PC-9 (cell line): ENCODE results near the gene MBNL1. TPM values are rescaled to one million over a fixed set of nuclear protein-coding genes. Genes with fewer than 3 reads are reported as not detected.

ENCODE experiments used
- BruUV-seq: library from RNA; stranded (reverse); fragments of 400-500 nt; replicated peaks from 2 replicates; lab custom pipeline; 2021; lab: Mats Ljungman, UMichigan
- CTCF ChIA-PET: fragments of 300-600 bp; sonication (Branson Sonifier 250); formaldehyde crosslinking; loops from one replicate; lab custom pipeline; 2022; ENCODE audit warnings: antibody characterized with exemption; lab: Charles Lee
- POLR2A ChIA-PET: fragments of 300-600 bp; sonication (Branson Sonifier 250); formaldehyde crosslinking; loops from one replicate; lab custom pipeline; 2022; ENCODE audit warnings: antibody characterized with exemption; ENCODE audit not compliant: unreplicated experiment; lab: Charles Lee
- DNase-seq, 2 experiments: peaks; one replicate each; pipeline versions ENCODE4 v3.0.0 to v3.0.0-alpha.2; 2015 to 2022; ENCODE audit warnings: mixed read lengths in 1 of 2
- H2AFZ ChIP-seq: fragments of 200-600 bp; sonication (generic); 2 replicates; pipeline ENCODE4 v1.8.1; 2017; ENCODE audit warnings: antibody characterized with exemption
- H3F3A ChIP-seq: fragments of 200-600 bp; sonication (generic); 2 replicates; pipeline ENCODE4 v1.8.1; 2017; ENCODE audit warnings: antibody characterized with exemption, mild to moderate bottlenecking, low read depth; ENCODE audit not compliant: insufficient read depth
- H3K27ac ChIP-seq: fragments of 200-600 bp; sonication (generic); 2 replicates; pipeline ENCODE4 v1.6.1; 2016; ENCODE audit warnings: mixed run types
- H3K27me3 ChIP-seq: fragments of 200-600 bp; sonication (generic); 2 replicates; pipeline ENCODE4 v1.6.1; 2016; ENCODE audit warnings: low read depth, mixed run types; ENCODE audit not compliant: insufficient read depth
- H3K36me3 ChIP-seq: fragments of 200-600 bp; sonication (generic); 2 replicates; pipeline ENCODE4 v1.6.1; 2016; ENCODE audit warnings: low read depth, mixed run types
- H3K4me1 ChIP-seq: fragments of 200-600 bp; sonication (generic); replicated peaks from 2 replicates; pipeline ENCODE4 v1.6.1; 2016; ENCODE audit warnings: mixed run types; ENCODE audit not compliant: insufficient read depth
- H3K4me2 ChIP-seq: fragments of 200-600 bp; sonication (generic); 2 replicates; pipeline ENCODE4 v1.6.1; 2017; ENCODE audit warnings: mixed run types
- H3K4me3 ChIP-seq: fragments of 200-600 bp; sonication (generic); 2 replicates; pipeline ENCODE4 v1.6.1; 2016; ENCODE audit warnings: mixed run types
- H3K79me2 ChIP-seq: fragments of 200-600 bp; sonication (generic); 2 replicates; pipeline ENCODE4 v1.6.1; 2017; ENCODE audit warnings: low read depth, mixed run types
- H3K9me2 ChIP-seq: fragments of 200-600 bp; sonication (generic); 2 replicates; pipeline ENCODE4 v1.8.1; 2017; ENCODE audit warnings: mild to moderate bottlenecking; ENCODE audit not compliant: insufficient read depth
- H3K9me3 ChIP-seq: fragments of 200-600 bp; sonication (generic); 2 replicates; pipeline ENCODE4 v1.8.1; 2016; ENCODE audit warnings: low read depth; ENCODE audit not compliant: insufficient read depth
- H4K20me1 ChIP-seq: fragments of 200-600 bp; sonication (generic); 2 replicates; pipeline ENCODE4 v1.8.1; 2017; ENCODE audit not compliant: insufficient read depth
- CTCF ChIP-seq: fragments of 200-600 bp; sonication (generic); conservative IDR thresholded peaks from 2 replicates; pipeline ENCODE4 v1.6.1; 2017; ENCODE audit warnings: mixed run types, antibody characterized with exemption, mild to moderate bottlenecking, moderate library complexity
- EZH2 ChIP-seq: fragments of 200-600 bp; sonication (generic); IDR thresholded peaks from 2 replicates; pipeline ENCODE4 v1.8.0; 2017; ENCODE audit warnings: antibody characterized with exemption, low read depth
- intact Hi-C: fragments of 100-400 bp; cut with micrococcal nuclease; formaldehyde crosslinking; loops from one replicate; pipeline ENCODE4 v1.10.0; 2022; ENCODE audit not compliant: unreplicated experiment
- total RNA-seq: library from RNA; stranded (reverse); gene quantifications from 2 replicates; pipeline ENCODE4 v1.2.3, GENCODE V29; 2021

Gene MBNL1
- total RNA-seq, 1 experiment from 2014 or later = 176 TPM

GRCh38 chr3:152380043-152380442 is 111.3 kb downstream of the MBNL1 start:
- Histone ChIP-seq H3K9me2 (no peaks in the 10 kb centered on the region), H3K9me3 (no peaks in the 10 kb centered on the region), H3F3A (0 out of 2 replicates have a peak, but pooled peaks cover 5% of the 10 kb centered on the region), H3K27ac (no peak overlapping the region), H3K36me3 (peaks cover 7% of the 10 kb centered on the region; the same call in 1 of the 2 replicates), H2AFZ (no peak overlapping the region), H3K27me3 (no peaks in the 10 kb centered on the region), H4K20me1 (0 out of 2 replicates have a peak, but pooled peaks cover 4% of the 10 kb centered on the region), H3K4me1 (no peaks in the 10 kb centered on the region), H3K4me2 (no peak overlapping the region), H3K79me2 (peaks cover 86% of the 10 kb centered on the region), H3K4me3 (no peak overlapping the region)
- no peak for DNase-seq
- ChIA-PET CTCF (no interaction called here), POLR2A (no interaction called here)
- no TSS peak for BruUV-seq
- TF ChIP-seq CTCF (no peak), EZH2 (no peak)
- intact Hi-C loops = no loop called here

GRCh38 chr3:152381881-152382295 is 113.2 kb downstream of the MBNL1 start:
- H3K4me3 ChIP-seq = no peak overlapping the region
- H3K36me3 ChIP-seq = peaks cover 7% of the 10 kb centered on the region; the same call in 1 of the 2 replicates
- DNase-seq = no peak
- ChIA-PET CTCF (interaction anchor here (0.6 kb wide), 1 partner anchor 8 kb away, joined by 4 read pairs; no protein-coding TSS in a partner anchor), POLR2A (no interaction called here)
- intact Hi-C loops = no loop called here
- 0 out of 2 replicates have a peak, but pooled peaks cover 4% of the 10 kb centered on the region for H4K20me1 ChIP-seq
- no TSS peak for BruUV-seq
- no peaks in the 10 kb centered on the region for H3K4me1 ChIP-seq
- H3K27ac ChIP-seq = no peak overlapping the region
- no peaks in the 10 kb centered on the region for H3K9me2 ChIP-seq
- TF ChIP-seq EZH2 (no peak), CTCF (no peak)
- no peak overlapping the region for H2AFZ ChIP-seq
- no peaks in the 10 kb centered on the region for H3F3A ChIP-seq
- H3K4me2 ChIP-seq = no peak overlapping the region
- H3K27me3 ChIP-seq = no peaks in the 10 kb centered on the region
- no peaks in the 10 kb centered on the region for H3K9me3 ChIP-seq
- H3K79me2 ChIP-seq = peaks cover 87% of the 10 kb centered on the region

- Histone ChIP-seq H3K4me3 (no peak overlapping the region), H3K4me1 (no peaks in the 10 kb centered on the region; the same call in 1 of the 2 replicates), H3K4me2 (no peak overlapping the region), H3K27me3 (no peaks in the 10 kb centered on the region), H3K27ac (no peak overlapping the region), H3K9me3 (no peaks in the 10 kb centered on the region), H3K9me2 (no peaks in the 10 kb centered on the region), H4K20me1 (0 out of 2 replicates have a peak, but pooled peaks cover 4% of the 10 kb centered on the region), H3K36me3 (peaks cover 6% of the 10 kb centered on the region; the same call in 1 of the 2 replicates), H3F3A (no peaks in the 10 kb centered on the region), H3K79me2 (peaks cover 87% of the 10 kb centered on the region), H2AFZ (no peak overlapping the region)
- intact Hi-C loops = no loop called here
- ChIA-PET POLR2A (interaction anchor here (0.6 to 1.0 kb wide), 3 partner anchors 35 to 80 kb away, joined by 5 to 8 read pairs (median 7); no protein-coding TSS in a partner anchor), CTCF (no interaction called here)
- no peak for DNase-seq
- TF ChIP-seq EZH2 (no peak), CTCF (no peak)
- BruUV-seq = no TSS peak
Observed at GRCh38 chr3:152382312-152383135, 113.8 kb downstream of the MBNL1 start.
